Renal cortex interstitium (tissue), 11 donors: ENCODE results near the gene SPACA6. TPM values are rescaled to one million over a fixed set of nuclear protein-coding genes. Genes with fewer than 3 reads are reported as not detected.

Experiments used
- DNase-seq, 11 donors: peaks; one replicate each; pipeline ENCODE4 v3.0.0-alpha.2; 2013; ENCODE audit warnings: low read depth in 9 of 11, low spot score in 4 of 11; ENCODE audit errors: extremely low read depth in 1 of 11
- polyA plus RNA-seq, 3 donors: library from polyadenylated mRNA; unstranded; fragments of 120-200 nt; gene quantifications; one replicate each; pipeline ENCODE4 v1.2.1, GENCODE V29; 2013; ENCODE audit not compliant: insufficient read length in 3 of 3

The SPACA6 gene
- polyA plus RNA-seq, 3 donors, result 15.4 to 30.3 (median 18.0) TPM

DNA sequence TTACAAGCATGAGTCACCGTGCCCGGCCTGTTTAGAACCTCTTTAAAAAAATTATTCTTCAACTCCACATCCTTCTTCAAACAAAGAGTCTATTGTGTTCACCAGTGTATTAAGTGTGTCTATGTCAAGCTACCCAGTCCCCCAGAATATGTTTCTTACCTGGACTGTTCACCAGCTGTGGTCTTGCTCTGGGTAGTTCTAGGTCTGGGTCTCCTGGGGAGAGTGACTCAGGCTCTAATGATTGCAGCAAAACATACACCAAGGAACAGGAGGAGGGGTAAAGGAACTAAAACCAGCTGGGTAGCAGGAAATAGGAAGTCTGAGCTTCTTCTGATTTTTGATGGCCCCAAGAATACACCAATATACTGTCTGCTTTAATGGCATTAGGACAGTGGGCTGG lies 58.5 kb downstream of the SPACA6 start, which contains the start of gene FPR1:
Gene FPR1, minus strand, starts transcription at position 224 of the 400 bp plus-strand sequence. CDS start 4,884 bp downstream, outside the sequence.
- no peak for DNase-seq

DNA sequence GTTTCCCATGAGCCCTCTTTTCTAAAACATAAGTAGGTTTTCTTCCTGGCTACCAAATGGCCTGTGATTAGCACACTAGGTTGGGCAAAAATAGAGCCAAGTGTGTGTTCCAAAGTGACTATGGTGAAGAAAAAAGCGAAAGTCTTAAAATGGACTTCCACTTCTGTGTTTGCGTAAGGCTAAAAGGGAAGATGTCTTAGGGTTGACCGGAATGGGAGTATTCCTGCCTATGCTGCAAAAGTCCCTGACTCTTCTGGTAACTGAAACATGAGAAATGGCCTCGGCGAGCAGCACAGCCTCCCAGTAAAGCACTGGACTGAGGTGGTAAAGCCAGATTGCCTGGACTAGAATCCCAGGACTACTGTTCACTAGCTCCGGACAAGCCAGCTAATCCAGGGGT lies 61.0 kb downstream of the SPACA6 start:
- no peak for DNase-seq

DNA sequence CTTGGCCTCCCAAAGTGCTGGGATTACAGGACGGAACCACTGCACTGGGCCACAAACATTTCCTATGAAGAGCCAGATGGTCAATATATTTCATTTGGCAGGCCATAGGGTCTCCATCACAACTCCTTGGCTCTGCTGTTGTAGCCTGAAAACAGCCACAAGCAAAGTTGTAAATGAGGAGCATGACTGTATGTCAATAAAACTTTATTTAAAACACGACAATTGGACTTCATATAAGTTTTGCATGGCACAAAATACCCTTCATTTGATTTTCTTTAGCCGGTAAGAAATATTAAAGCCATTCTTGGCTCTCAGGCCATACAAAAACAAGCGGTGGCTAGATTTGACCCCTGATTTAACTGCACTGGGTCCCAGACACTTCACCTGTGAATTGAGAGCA lies 61.6 kb downstream of the SPACA6 start:
- DNase-seq, result no peak

Other genes with a start within 250 kb of the SPACA6 start
- under 1 TPM in 1 of 3 donors, not detected in 2; 0.06 TPM for gene SIGLEC8, start 234.9 kb upstream of the SPACA6 start, polyA plus RNA-seq
- not detected for gene CEACAM18, start 214.8 kb upstream of the SPACA6 start, polyA plus RNA-seq
- gene SIGLEC12, start 191.5 kb upstream of the SPACA6 start, polyA plus RNA-seq, result under 1 TPM; 0.11 to 0.38 (median 0.13) TPM
- gene SIGLEC6, start 161.7 kb upstream of the SPACA6 start, polyA plus RNA-seq, result under 1 TPM in 2 of 3 donors, not detected in 1; 0.24 to 0.32 TPM
- 10 to 100 TPM; 15.8 to 20.0 (median 17.8) TPM for gene ZNF175, start 122.0 kb upstream of the SPACA6 start, polyA plus RNA-seq
- under 1 TPM in 2 of 3 donors, not detected in 1; 0.26 to 0.61 TPM for gene SIGLEC5, start 62.9 kb upstream of the SPACA6 start, polyA plus RNA-seq
- under 1 TPM; 0.60 to 0.89 (median 0.64) TPM for gene SIGLEC14, start 46.5 kb upstream of the SPACA6 start, polyA plus RNA-seq
- under 1 TPM in 2 of 3 donors, not detected in 1; 0.14 to 0.29 TPM for gene HAS1, start 30.7 kb downstream of the SPACA6 start, polyA plus RNA-seq
- gene FPR1, start 58.5 kb downstream of the SPACA6 start, polyA plus RNA-seq, result 1 to 10 TPM; 1.2 to 5.0 (median 1.5) TPM
- gene FPR2, start 67.8 kb downstream of the SPACA6 start, polyA plus RNA-seq, result under 1 TPM; 0.26 to 0.38 (median 0.33) TPM
- under 1 TPM; 0.19 to 0.67 (median 0.34) TPM for gene FPR3, start 101.8 kb downstream of the SPACA6 start, polyA plus RNA-seq
- gene ZNF577, start 194.6 kb downstream of the SPACA6 start, polyA plus RNA-seq, result 10 to 100 TPM; 41.0 to 47.7 (median 44.2) TPM
- gene ZNF649, start 211.7 kb downstream of the SPACA6 start, polyA plus RNA-seq, result 10 to 100 TPM; 27.5 to 32.0 (median 29.3) TPM
- gene ZNF613, start 234.1 kb downstream of the SPACA6 start, polyA plus RNA-seq, result 10 to 100 TPM; 13.3 to 13.9 (median 13.7) TPM